ENCODE results near the gene MOCS3.

DNA sequence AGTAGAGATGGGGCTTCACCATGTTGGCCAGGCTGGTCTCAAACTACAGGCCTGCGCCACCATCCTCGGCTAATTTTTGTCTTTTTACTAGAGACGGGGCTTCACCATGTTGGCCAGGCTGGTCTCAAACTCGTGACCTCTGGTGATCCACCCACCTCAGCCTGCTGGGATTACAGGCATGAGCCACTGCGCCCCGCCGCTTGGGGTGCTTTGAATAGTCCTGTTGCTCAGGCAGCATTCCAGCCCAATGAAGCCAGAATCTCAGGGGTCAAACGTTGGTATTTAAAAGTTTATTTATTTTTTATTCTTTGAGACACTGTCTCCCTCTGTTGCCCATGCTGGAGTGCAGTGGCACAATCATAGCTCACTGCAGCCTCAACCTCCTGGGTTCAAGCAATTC lies 11.3 kb downstream of the MOCS3 start:
- TF ChIP-seq, protein P1, sequence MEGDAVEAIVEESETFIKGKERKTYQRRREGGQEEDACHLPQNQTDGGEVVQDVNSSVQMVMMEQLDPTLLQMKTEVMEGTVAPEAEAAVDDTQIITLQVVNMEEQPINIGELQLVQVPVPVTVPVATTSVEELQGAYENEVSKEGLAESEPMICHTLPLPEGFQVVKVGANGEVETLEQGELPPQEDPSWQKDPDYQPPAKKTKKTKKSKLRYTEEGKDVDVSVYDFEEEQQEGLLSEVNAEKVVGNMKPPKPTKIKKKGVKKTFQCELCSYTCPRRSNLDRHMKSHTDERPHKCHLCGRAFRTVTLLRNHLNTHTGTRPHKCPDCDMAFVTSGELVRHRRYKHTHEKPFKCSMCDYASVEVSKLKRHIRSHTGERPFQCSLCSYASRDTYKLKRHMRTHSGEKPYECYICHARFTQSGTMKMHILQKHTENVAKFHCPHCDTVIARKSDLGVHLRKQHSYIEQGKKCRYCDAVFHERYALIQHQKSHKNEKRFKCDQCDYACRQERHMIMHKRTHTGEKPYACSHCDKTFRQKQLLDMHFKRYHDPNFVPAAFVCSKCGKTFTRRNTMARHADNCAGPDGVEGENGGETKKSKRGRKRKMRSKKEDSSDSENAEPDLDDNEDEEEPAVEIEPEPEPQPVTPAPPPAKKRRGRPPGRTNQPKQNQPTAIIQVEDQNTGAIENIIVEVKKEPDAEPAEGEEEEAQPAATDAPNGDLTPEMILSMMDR (IDR thresholded peaks at IDR 0.05; ENCODE audit: poor library complexity) = no peak
- no peak for TF ChIP-seq EZH2 (IDR thresholded peaks at IDR 0.05; ENCODE audit: borderline replicate concordance)
- TF ChIP-seq EZH2phosphoT487 (IDR thresholded peaks at IDR 0.05; ENCODE audit: low read depth, severe bottlenecking, unreplicated experiment) = no peak
